ENCODE measurements around the gene MOB2.

MOB2 gene

DNA sequence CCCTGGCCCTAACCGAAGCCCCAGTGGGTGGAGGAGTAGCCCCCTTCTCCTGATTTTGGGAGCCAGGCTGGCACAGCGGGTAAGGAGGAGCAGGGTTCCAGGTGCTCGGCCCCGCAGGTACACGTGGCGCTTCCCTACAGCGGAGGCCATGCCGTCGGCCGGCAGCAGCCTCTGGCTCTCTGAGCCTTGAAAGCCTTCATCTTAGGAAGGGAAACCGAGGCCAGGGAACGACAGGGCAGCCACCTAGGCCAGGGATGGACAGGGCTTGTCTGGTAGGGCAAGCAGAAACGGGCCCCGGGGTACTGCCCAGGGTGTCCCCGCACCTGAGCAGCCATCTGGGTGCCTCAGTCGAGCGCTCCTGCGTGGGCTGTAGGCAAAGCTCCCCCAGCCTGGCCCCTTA is 28.7 kb downstream of the MOB2 start:
- Histone ChIP-seq H3K27ac (no peak overlapping the region), H3K9me3 (ENCODE audit: low read depth, low read length) (no peaks in the 10 kb centered on the region), H3K36me3 (ENCODE audit: insufficient read depth, low read length) (no peaks in the 10 kb centered on the region), H3K4me3 (no peak overlapping the region), H3K9ac (ENCODE audit: insufficient read length) (no peak overlapping the region)
- DNase-seq (ENCODE audit: low read depth, low spot score): no peak
- TF ChIP-seq POLR2AphosphoS5 (IDR thresholded peaks at IDR 0.05; ENCODE audit: borderline replicate concordance, low read depth, low read length) (no peak), FOXP2 (optimal IDR thresholded peaks at IDR 0.05; ENCODE audit: control extremely low read depth, extremely low read length, insufficient read depth) (no peak), EZH2 (IDR thresholded peaks at IDR 0.05) (no peak)

DNA sequence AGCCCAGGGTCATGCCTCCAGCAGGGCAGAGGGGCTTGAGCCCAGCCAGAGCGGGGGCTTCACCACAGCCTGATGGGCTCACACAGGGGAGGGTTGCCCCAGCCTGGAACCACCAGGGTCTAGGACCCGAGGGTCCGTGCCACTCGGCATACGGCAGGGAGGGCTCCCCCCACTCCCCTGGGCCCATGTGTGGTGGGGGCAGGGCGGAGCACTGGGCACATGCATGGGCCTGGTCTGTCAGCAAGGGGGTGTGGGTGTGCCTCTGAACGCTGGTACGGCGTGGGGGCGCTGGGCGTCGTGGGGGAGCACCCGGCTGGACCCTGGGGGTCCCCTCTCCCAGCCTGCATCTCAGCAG is 29.3 kb downstream of the MOB2 start:
- Histone ChIP-seq H3K4me3 (no peak overlapping the region), H3K9ac (ENCODE audit: insufficient read length) (no peak overlapping the region), H3K9me3 (ENCODE audit: low read depth, low read length) (no peaks in the 10 kb centered on the region), H3K27ac (no peak overlapping the region), H3K36me3 (ENCODE audit: insufficient read depth, low read length) (no peaks in the 10 kb centered on the region)
- no peak for DNase-seq (ENCODE audit: low read depth, low spot score)
- TF ChIP-seq POLR2AphosphoS5 (IDR thresholded peaks at IDR 0.05; ENCODE audit: borderline replicate concordance, low read depth, low read length) (no peak), EZH2 (IDR thresholded peaks at IDR 0.05) (no peak)

DNA sequence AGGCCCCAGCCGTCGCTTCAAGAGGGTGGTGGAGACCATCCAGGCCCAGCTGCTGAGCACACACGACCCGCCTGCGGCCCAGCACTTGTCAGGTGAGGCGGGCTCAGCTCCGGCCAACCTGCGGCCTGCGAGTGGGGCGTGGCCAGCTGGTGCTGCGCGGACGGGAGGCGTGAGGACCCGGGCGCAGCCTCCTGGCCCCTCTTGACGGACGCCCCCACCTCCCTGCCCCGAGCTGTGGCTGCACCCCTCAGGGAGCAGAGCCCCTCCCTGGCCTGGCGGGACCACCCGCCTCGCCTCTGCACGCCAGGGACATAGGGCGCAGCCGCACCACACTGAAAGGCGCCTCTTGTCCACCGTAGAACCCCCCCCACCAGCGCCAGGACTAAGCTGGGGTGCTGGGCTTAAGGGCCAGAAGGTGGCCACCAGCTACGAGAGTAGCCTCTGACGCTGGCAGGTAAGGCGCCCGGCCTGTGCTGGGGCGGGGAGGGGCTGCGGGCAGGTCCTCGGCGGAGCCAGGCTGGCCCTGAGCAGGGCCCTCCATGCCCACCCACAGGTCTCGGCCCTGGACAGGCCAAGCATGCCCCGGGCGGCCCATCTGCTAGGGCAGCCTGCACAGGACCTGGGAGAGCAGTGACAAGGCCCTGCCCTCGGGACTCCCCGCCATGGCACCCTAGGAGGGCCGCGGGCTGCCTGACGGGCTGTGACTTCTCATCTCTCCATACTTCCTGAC is 29.8 kb downstream of the MOB2 start:
- H3K4me3 ChIP-seq: no peak overlapping the region
- no peak overlapping the region for H3K27ac ChIP-seq
- no peak overlapping the region for H3K9ac ChIP-seq (ENCODE audit: insufficient read length)
- no peaks in the 10 kb centered on the region for H3K36me3 ChIP-seq (ENCODE audit: insufficient read depth, low read length)
- no peak for DNase-seq (ENCODE audit: low read depth, low spot score)
- H3K9me3 ChIP-seq (ENCODE audit: low read depth, low read length): no peaks in the 10 kb centered on the region
- no peak for TF ChIP-seq POLR2AphosphoS5 (IDR thresholded peaks at IDR 0.05; ENCODE audit: borderline replicate concordance, low read depth, low read length)
- no peak for TF ChIP-seq EZH2 (IDR thresholded peaks at IDR 0.05)

DNA sequence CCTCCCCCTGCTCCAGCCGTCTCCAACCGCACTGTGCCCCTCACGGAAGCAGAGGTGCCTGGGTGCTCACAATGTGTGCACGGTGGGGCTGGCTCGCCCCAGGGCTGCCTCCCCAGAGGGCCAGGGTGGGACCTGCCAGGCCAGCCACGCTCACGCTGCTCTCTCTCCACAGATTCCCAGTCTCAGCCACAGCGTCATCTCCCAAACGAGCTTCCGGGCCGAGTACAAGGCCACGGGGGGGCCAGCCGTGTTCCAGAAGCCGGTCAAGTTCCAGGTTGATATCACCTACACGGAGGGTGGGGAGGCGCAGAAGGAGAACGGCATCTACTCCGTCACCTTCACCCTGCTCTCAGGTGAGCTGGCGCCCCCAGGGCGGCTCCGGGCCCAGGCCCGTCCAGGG is 30.4 kb downstream of the MOB2 start:
- no peak overlapping the region for H3K4me3 ChIP-seq
- no peaks in the 10 kb centered on the region for H3K9me3 ChIP-seq (ENCODE audit: low read depth, low read length)
- H3K27ac ChIP-seq: no peak overlapping the region
- H3K9ac ChIP-seq (ENCODE audit: insufficient read length): no peak overlapping the region
- H3K36me3 ChIP-seq (ENCODE audit: insufficient read depth, low read length): no peaks in the 10 kb centered on the region
- TF ChIP-seq POLR2AphosphoS5 (IDR thresholded peaks at IDR 0.05; ENCODE audit: borderline replicate concordance, low read depth, low read length) (no peak), FOXP2 (optimal IDR thresholded peaks at IDR 0.05; ENCODE audit: control extremely low read depth, extremely low read length, insufficient read depth) (no peak), EZH2 (IDR thresholded peaks at IDR 0.05) (no peak)
- no peak for DNase-seq (ENCODE audit: low read depth, low spot score)

DNA sequence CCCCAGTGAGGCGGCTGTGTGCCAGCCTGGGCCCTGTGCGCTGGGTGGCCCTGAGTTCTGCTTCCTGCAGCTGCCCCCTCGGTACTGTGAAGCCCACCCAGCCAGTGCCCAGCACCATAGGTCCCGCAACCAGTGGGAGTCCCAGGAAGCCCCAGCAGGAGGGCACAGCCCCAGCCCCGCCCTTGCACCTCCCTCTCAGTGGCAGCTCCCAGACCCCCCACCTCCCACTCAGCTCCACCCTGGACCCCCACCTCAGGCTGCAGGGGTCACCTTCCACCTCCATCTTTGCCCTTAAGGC is 30.9 kb downstream of the MOB2 start:
- H3K4me3 ChIP-seq: no peak overlapping the region
- H3K27ac ChIP-seq: no peak overlapping the region
- no peaks in the 10 kb centered on the region for H3K36me3 ChIP-seq (ENCODE audit: insufficient read depth, low read length)
- no peak for TF ChIP-seq FOXP2 (optimal IDR thresholded peaks at IDR 0.05; ENCODE audit: control extremely low read depth, extremely low read length, insufficient read depth)
- no peaks in the 10 kb centered on the region for H3K9me3 ChIP-seq (ENCODE audit: low read depth, low read length)
- DNase-seq (ENCODE audit: low read depth, low spot score): no peak
- no peak overlapping the region for H3K9ac ChIP-seq (ENCODE audit: insufficient read length)

DNA sequence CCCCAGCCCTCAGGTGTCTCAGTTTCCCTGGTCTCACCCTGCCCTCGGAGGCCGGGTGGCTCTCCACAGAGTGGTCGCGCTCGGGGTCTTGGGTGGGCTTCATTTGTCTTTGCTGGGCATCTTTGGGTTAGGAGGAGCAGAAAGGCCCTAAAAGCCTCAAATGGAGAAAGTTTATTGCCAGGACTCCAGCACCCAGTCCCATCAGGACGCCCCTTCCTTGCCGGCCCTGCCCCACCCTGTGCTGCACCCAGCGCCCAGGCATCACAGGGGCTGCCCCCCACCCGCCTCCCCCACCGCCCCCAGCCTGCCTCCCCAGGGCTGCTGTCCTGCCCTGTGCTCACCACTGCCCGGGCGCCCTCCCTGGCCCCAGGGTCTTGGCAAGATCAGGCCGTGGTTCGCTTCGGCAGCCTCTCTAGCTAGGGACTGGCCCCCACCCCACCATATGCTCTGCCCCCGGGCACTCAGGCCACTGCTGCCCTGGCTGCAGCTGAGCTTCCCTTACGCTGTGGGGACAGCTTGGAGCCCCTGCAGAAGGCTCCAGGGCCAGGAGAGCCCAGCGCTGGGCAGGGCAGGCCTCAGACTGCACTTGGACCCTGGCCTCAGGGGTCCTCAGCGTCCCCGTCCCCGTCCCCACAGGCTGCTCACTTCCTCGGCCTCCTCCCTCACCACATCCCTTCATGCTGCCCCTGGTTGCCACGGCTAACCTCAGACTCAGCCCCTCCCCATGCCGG is 31.4 kb downstream of the MOB2 start:
- Histone ChIP-seq H3K27ac (no peak overlapping the region), H3K9me3 (ENCODE audit: low read depth, low read length) (no peaks in the 10 kb centered on the region), H3K36me3 (ENCODE audit: insufficient read depth, low read length) (no peaks in the 10 kb centered on the region), H3K9ac (ENCODE audit: insufficient read length) (no peak overlapping the region), H3K4me3 (no peak overlapping the region)
- TF ChIP-seq POLR2AphosphoS5 (IDR thresholded peaks at IDR 0.05; ENCODE audit: borderline replicate concordance, low read depth, low read length) (no peak), EZH2 (IDR thresholded peaks at IDR 0.05) (no peak), FOXP2 (optimal IDR thresholded peaks at IDR 0.05; ENCODE audit: control extremely low read depth, extremely low read length, insufficient read depth) (no peak)
- no peak for DNase-seq (ENCODE audit: low read depth, low spot score)

DNA sequence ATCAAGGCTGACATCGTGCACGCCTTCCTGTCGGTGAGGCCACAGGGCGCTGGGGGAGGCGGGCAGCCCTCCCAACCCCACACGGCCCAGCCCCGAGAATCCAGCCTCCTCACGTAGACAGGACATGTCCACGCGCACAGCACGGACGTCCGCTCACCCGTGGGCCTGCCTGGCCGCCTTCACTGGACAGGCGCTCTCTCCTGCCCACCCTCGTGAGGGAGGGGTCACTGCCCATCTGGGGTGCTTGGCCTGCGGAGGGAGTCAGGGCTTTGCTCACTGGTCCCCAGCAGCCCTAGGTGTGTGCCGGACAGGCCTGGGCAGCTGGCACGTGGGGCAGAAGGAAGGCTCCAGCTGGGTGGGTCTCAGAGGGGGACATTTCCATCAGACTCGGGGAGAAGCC is 32.0 kb downstream of the MOB2 start:
- Histone ChIP-seq H3K9me3 (ENCODE audit: low read depth, low read length) (no peaks in the 10 kb centered on the region), H3K9ac (ENCODE audit: insufficient read length) (no peak overlapping the region), H3K4me3 (no peak overlapping the region), H3K27ac (no peak overlapping the region), H3K36me3 (ENCODE audit: insufficient read depth, low read length) (no peaks in the 10 kb centered on the region)
- DNase-seq (ENCODE audit: low read depth, low spot score): no peak
- no peak for TF ChIP-seq EZH2 (IDR thresholded peaks at IDR 0.05)
- no peak for TF ChIP-seq POLR2AphosphoS5 (IDR thresholded peaks at IDR 0.05; ENCODE audit: borderline replicate concordance, low read depth, low read length)
- TF ChIP-seq FOXP2 (optimal IDR thresholded peaks at IDR 0.05; ENCODE audit: control extremely low read depth, extremely low read length, insufficient read depth): no peak

DNA sequence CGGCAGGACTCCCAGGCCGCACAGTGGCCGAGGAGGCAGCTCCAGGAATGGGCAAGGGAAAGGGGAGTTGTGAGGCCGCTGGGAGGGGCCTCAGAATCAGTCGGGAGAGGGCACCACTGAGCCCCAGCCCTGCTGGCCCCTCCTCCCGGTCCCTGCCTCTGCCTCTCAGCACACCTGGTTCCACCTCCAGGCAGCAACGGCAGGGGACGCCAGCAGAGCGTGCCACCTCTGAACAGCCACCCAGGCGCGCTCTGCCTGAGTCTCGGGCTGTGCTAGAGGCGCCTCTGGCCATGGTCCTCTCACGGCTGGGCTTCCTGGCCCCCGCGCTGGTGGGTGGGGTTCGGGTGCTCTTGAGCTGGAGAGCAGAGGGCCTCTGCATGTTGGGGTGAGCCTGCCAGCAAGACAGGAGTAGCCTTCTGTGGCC is 33.0 kb downstream of the MOB2 start:
- no peak overlapping the region for H3K9ac ChIP-seq (ENCODE audit: insufficient read length)
- TF ChIP-seq EZH2 (IDR thresholded peaks at IDR 0.05) (no peak), FOXP2 (optimal IDR thresholded peaks at IDR 0.05; ENCODE audit: control extremely low read depth, extremely low read length, insufficient read depth) (no peak), POLR2AphosphoS5 (IDR thresholded peaks at IDR 0.05; ENCODE audit: borderline replicate concordance, low read depth, low read length) (no peak)
- no peak overlapping the region for H3K4me3 ChIP-seq
- no peak for DNase-seq (ENCODE audit: low read depth, low spot score)
- H3K36me3 ChIP-seq (ENCODE audit: insufficient read depth, low read length): no peaks in the 10 kb centered on the region
- H3K27ac ChIP-seq: no peak overlapping the region
- H3K9me3 ChIP-seq (ENCODE audit: low read depth, low read length): no peaks in the 10 kb centered on the region

DNA sequence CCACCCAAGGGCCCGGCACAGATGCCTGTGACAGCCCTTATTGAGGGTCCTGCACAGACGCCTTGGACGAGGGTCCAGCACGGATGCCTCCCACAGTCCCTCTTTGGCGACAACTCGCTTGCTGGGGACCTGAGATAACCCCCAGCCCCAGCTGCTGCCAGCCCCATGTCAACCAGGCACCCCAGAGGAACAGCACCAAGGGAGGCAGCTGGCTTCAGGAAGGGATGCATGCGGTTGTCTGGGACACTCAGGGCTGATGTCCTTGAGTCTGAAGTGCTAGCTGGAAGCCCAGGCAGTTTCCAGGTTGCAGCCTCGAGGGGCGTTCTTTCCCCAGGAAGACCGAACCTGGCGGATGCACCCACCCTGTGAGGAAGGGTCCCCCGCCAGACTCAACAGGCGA is 33.8 kb downstream of the MOB2 start:
- TF ChIP-seq FOXP2 (optimal IDR thresholded peaks at IDR 0.05; ENCODE audit: control extremely low read depth, extremely low read length, insufficient read depth) (no peak), EZH2 (IDR thresholded peaks at IDR 0.05) (no peak), POLR2AphosphoS5 (IDR thresholded peaks at IDR 0.05; ENCODE audit: borderline replicate concordance, low read depth, low read length) (no peak)
- no peaks in the 10 kb centered on the region for H3K36me3 ChIP-seq (ENCODE audit: insufficient read depth, low read length)
- H3K9me3 ChIP-seq (ENCODE audit: low read depth, low read length): no peaks in the 10 kb centered on the region
- DNase-seq (ENCODE audit: low read depth, low spot score): no peak
- H3K4me3 ChIP-seq: no peak overlapping the region
- H3K9ac ChIP-seq (ENCODE audit: insufficient read length): no peak overlapping the region
- no peak overlapping the region for H3K27ac ChIP-seq

All from SK-N-MC (cell line).